ENCODE measurements around the gene VWA3A.
"Not testable (repeated sequence)": the region's sequence is repeated elsewhere in the genome, so short reads cannot be mapped to it uniquely, and the experiment has no call there.

The VWA3A gene

DNA sequence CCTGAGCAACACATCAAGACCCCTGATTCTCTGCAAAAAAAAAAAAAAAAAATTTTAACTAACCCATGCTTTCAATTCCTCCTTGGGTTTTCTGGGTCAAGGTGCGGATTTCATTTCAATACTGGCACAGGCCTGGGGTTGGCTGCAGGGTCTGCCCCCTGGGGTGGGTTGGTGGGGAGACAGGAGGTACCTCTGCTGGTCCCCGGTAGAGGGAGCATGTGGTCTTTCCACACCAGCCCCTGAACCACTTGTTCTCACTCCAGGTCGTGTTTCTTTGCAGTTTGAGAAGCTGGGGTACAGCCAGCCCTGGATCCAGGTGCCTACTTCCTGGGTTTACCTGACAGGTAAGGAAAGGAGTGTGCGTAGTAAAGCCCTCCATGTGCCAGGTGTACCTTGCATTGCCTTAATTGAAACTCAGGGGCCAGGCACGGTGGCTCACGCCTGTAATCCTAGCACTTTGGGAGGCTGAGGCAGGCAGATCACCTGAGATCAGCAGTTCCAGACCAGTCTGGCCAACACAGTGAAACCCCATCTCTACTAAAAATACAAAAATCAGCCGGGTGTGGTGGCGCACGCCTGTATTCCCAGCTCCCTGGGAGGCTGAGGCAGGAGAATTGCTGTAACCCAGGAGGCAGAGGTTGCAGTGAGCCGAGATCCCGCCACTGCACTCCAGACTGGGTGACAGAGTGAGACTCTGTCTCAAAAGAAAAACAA lies 91.7 kb downstream of the VWA3A start:
- FAIRE-seq, result no peak

GRCh38 chr16:22184615-22184968 lies 92.3 kb downstream of the VWA3A start:
- no peak for FAIRE-seq

- FAIRE-seq, result no peak
Measured at GRCh38 chr16:22186517-22186916, 94.2 kb downstream of the VWA3A start.

- no peak for FAIRE-seq
Measured at GRCh38 chr16:22188267-22188594, 95.9 kb downstream of the VWA3A start.

DNA sequence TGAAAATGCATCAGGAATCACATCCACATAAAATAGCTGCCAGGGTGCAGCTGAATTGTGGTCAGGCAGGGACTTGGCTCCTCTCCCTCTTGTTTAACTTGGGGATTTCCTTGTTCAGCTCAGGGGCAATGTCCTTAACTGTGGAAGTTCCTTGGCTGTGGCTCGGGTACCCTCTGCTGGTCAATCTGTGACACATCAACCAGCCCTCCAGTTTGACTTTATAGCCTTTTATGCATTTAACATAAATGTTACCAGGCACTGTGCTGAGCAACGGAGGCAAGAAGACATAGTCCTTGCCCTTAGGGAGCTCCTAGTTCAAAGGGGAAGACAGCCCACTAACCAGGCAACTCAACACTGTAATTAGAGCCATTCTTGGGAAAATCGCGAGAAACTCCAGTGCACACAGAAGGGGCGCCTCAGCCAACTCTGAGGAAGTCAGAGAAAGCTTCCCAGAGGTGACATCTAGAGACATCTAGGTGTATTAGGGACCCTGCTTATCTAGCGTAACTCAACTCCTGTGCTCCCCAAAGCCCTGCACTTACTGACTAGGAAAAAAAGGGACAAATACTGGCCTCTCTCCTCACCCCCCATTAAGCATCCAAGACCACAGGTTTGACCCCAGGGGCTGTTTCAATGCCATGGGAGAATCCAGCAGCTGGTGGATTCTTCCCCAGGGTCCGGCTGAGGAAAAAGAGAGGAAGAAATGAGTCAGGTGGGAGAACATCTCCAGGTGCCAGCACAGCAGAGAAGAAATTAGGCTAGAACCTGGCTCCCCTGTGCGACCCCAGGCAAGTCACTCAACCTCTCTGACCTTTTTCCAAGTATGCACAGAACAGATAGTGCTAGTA lies 96.5 kb downstream of the VWA3A start:
- peak; percentile 18 for FAIRE-seq

DNA sequence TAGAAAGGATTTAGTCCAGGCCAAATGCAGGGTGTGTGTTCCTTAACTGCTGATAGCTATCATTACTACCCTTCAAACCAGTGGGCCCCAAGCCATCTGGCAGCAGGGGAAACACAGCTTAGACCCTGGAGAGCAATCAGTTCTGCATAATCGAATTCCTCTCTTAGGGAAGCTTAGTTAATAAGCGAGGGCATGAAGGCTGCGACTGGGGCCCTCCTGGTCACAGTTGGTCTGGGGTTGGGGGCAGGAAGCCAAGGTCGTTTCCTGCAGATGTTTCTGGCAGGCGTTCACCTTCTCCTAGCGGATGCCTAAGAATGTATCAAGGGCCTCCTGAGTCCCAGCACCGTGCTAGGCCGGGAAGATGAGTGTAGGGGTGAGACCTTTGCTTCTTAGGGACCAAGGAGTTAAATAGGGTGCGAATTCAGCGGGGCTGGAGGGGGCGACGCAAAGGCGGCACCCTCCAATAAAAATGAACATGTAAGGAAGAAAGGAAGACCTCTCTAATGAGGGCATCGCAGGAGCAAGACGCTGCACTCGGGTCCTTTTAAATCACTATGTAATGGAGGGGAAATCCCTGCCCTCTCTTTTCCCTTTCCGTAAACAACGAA lies 97.2 kb downstream of the VWA3A start:
- no peak for FAIRE-seq

DNA sequence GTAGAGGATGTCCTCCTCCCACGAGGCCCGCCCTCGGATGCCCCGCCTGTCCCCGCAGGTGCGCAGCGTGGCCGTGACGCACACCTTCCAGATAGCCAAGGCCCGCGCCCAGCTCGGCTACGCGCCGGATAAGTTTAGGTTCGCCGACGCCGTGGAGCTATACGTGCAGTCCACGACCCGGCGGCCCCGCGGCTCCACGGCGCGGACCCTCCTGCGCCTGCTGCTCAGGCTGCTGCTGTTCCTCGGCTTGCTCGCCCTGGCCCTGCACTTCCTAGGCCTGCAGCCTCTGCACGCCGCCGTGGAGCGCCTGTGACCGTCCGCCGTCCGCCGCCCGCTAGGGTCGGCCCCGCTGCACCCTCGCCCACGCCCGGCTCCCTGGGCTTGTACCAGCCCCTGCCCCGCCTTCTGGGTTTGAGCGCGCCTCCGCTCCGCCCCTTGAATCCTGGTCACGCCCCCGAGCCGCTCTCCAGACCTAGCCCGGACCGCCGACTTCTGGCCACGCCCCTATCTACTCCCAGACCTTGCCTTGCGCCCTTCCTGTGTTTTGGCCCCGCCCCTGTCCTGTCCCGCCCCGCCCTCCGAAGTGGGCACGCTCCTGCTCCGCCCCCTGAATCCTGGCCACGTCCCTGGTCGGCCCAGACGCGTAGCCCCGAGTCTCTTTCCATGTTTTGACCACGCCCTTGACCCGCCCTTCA lies 97.9 kb downstream of the VWA3A start:
- FAIRE-seq, result no peak

- peak; percentile 83 for FAIRE-seq
Measured at GRCh38 chr16:22190776-22191531, 98.6 kb downstream of the VWA3A start.

DNA sequence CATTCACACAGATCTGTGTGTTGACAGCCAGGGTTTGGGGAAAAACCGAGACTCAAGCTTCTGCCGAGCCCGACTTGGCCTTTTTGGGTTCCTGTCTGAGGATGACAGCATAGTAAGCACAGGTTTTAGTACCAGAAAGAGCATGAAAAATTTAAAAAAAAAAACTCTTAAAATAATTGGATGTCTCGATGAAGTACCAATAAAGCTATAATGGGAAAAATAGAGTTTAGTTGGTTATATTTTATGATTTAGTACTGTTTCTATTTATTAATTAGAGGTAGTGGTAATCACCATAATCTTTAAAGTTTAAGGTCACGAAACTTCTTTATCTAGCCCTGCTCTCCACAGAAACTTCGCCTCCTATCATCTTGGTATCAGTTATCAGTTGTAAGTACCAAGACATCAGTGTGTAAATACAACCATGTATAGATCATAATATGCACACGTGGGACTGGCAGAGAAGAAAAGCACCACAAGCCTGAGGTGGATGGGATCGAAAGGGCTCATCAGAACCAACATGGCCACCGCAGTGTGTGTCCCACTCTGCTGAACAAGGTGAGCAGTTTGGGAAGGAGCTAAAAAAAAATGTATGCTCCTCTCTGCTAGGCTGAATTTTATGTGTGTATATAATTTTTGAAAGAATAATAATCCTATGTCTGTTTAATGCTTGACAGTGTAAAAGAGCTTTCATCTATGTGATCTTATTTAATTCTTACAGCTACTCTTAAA lies 99.4 kb downstream of the VWA3A start:
- no peak for FAIRE-seq

GRCh38 chr16:22192261-22193062 lies 100.1 kb downstream of the VWA3A start:
- FAIRE-seq, result no peak

DNA sequence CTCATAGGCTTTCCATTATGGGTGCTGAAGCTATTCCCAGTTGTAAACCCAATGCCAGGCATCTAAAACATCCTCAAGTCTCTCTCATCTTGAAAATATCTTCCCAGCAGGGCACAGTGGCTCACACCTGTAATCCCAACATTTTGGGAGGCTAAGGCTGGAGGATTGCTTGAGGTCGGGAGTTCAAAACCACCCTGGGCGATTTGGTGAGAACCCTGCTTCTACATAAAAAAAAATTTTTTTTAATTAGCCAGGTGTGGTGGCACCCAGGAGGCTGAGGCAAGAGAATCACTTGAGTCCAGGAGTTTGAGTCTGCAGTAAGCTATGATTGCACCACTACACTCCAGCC lies 100.7 kb downstream of the VWA3A start:
- FAIRE-seq, result no peak

DNA sequence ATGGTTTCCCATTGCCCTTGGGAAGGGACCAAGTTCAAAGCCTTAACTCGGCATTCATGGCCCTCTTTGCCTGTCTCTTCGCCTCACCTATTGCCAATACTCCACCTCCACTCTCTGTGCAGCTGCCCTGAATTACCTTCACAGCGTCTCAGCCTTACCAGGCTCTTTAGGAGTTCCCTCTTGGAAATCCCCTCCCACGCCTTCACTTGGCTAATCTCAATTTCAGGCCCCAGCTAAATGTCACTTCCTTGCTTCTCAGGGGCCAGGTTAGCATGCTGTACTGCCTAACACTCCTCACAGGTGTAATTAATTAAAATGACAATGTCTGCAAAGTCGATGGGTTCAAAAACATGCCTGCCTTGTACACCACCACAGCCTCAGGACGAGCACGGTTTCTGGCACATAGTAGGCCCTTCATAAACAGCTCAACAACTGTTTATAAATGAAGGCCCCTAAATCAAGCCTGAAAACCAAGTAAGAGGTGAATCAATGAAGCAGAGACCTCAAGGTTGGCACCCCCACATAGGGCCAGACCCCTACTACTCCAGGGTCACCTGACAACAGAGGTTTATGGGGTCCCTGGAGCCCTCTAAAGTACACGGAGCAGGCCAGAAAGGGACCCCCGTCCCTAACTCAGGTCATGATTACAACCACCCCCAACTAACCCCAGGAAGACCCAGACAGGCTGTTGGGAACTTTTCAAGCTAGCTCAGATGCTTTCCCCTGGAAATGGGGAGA lies 102.5 kb downstream of the VWA3A start:
- no peak for FAIRE-seq

GRCh38 chr16:22195445-22195694 lies 103.0 kb downstream of the VWA3A start:
- no peak for FAIRE-seq

- FAIRE-seq, result no peak
Measured at GRCh38 chr16:22195695-22196558, 103.6 kb downstream of the VWA3A start.

DNA sequence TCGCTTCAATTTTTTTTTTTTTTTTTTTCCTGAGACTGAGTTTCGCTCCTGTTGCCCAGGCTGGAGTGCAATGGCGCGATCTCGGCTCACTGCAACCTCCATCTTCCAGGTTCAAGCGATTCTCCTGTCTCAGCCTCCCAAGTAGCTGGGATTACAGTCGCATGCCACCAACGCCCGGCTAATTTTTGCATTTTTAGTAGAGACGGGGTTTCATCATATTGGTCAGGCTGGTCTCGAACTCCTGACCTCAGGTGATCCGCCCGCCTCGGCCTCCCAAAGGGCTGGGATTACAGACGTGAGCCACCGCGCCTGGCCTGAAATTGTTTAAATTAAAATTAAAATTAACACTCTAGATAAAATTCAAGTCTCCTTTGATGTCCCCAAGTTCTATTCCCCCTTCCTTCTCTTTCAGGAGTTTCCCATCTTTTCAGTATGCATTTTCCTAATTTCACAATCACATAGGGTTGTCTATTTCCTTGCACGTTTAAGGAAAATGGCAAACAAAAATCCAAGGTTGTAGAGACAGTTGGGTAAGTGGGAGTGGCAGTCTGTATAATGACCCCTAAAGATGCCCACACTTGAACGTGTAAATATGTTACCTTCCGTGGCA lies 104.3 kb downstream of the VWA3A start:
- not testable (repeated sequence) for FAIRE-seq

GRCh38 chr16:22198547-22199293 lies 106.4 kb downstream of the VWA3A start:
- no peak for FAIRE-seq

- no peak for FAIRE-seq
Measured at GRCh38 chr16:22202261-22202637, 109.9 kb downstream of the VWA3A start.

GRCh38 chr16:22203091-22203490 lies 110.8 kb downstream of the VWA3A start:
- FAIRE-seq, result no peak
